Frontal cortex (tissue), 4 donors: ENCODE data around the gene HCCS. TPM values are rescaled to one million over a fixed set of nuclear protein-coding genes. Genes with fewer than 3 reads are reported as not detected.

Experiments used
- DNase-seq, 2 donors: peaks; one replicate each; pipeline ENCODE4 v3.0.0; 2012; ENCODE audit warnings: low spot score in 2 of 2
- FAIRE-seq: peaks from 2 replicates; lab custom pipeline; 2012; peaks lifted over from hg19 to GRCh38; lab: Jason Lieb, UNC
- total RNA-seq: library from RNA; depleted of rRNA; stranded (reverse); fragments of >200 nt; gene quantifications from one replicate; pipeline ENCODE4 v1.2.3, GENCODE V29; 2014
- donor health status: control.
- donor health status: control.
- donor health status: control.

Gene HCCS
- total RNA-seq, result 15.1 TPM

GRCh38 chrX:11111037-11111851 is at the start of gene HCCS:
HCCS (plus strand) TSS chrX:11111332; CDS start chrX:11112061, 729 bp downstream.
- FAIRE-seq, result no peak
- DNase-seq, result peak; percentile 65 to 74

- DNase-seq (no peak), FAIRE-seq (no peak)
Measured at GRCh38 chrX:11064276-11064675, 46.9 kb upstream of the HCCS start.

- FAIRE-seq (no peak), DNase-seq (peak in 1 of 2 donors; percentile 1)
Measured at GRCh38 chrX:11064851-11065600, 46.1 kb upstream of the HCCS start.

GRCh38 chrX:11066812-11067211 is 44.3 kb upstream of the HCCS start:
- FAIRE-seq (no peak), DNase-seq (no peak)

- FAIRE-seq, result no peak
- no peak for DNase-seq
Measured at GRCh38 chrX:11073381-11073780, 37.8 kb upstream of the HCCS start.

- no peak for FAIRE-seq
Measured at GRCh38 chrX:11080741-11081305, 30.3 kb upstream of the HCCS start.

GRCh38 chrX:11081511-11081910 is 29.6 kb upstream of the HCCS start:
- DNase-seq (no peak), FAIRE-seq (no peak)

More at GRCh38 chrX:11080741-11081305, 30.3 kb upstream of the HCCS start:
- DNase-seq, result no peak

GRCh38 chrX:11085305-11085704 is 25.8 kb upstream of the HCCS start:
- FAIRE-seq, result no peak
- DNase-seq, result no peak

- DNase-seq, result no peak
- no peak for FAIRE-seq
Measured at GRCh38 chrX:11089802-11090201, 21.3 kb upstream of the HCCS start.

- FAIRE-seq (no peak), DNase-seq (no peak)
Measured at GRCh38 chrX:11097933-11098332, 13.2 kb upstream of the HCCS start.

GRCh38 chrX:11099465-11099864 is 11.7 kb upstream of the HCCS start:
- no peak for DNase-seq
- no peak for FAIRE-seq

GRCh38 chrX:11100281-11101035 is 10.7 kb upstream of the HCCS start:
- peak; percentile 15 for FAIRE-seq
- peak in 1 of 2 donors; percentile 13 for DNase-seq

- no peak for DNase-seq
- no peak for FAIRE-seq
Measured at GRCh38 chrX:11103006-11103405, 8.1 kb upstream of the HCCS start.

- no peak for FAIRE-seq
- no peak for DNase-seq
Measured at GRCh38 chrX:11103751-11104150, 7.4 kb upstream of the HCCS start.

GRCh38 chrX:11105080-11105479 is 6.1 kb upstream of the HCCS start:
- DNase-seq (no peak), FAIRE-seq (no peak)

GRCh38 chrX:11108253-11108941 is 2.7 kb upstream of the HCCS start:
- DNase-seq (no peak), FAIRE-seq (no peak)

- FAIRE-seq (no peak), DNase-seq (no peak)
Measured at GRCh38 chrX:11109968-11110367, 1.2 kb upstream of the HCCS start.

- FAIRE-seq, result no peak
Measured at GRCh38 chrX:11111947-11112346, 815 bp downstream of the HCCS start.

GRCh38 chrX:11113731-11114130 is 2.6 kb downstream of the HCCS start:
- FAIRE-seq, result no peak
- DNase-seq, result no peak

More at GRCh38 chrX:11111947-11112346, 815 bp downstream of the HCCS start:
- DNase-seq, result no peak
